Astrocyte (in vitro differentiated cells and primary cell): ENCODE measurements around the gene EXOC6B. TPM values are rescaled to one million over a fixed set of nuclear protein-coding genes. Genes with fewer than 3 reads are reported as not detected.

Source experiments
- DNase-seq: peaks from one replicate; pipeline ENCODE4 v3.0.0-alpha.2; 2010; ENCODE audit warnings: low read depth
- FAIRE-seq: peaks from 2 replicates; lab custom pipeline; 2011; peaks lifted over from hg19 to GRCh38; lab: Jason Lieb, UNC
- H2AFZ ChIP-seq: 2 replicates; pipeline ENCODE4 v1.6.0; 2012; ENCODE audit warnings: low read depth, low read length, inconsistent platforms
- H3K27ac ChIP-seq: 2 replicates; pipeline ENCODE4 v1.5.1; 2011; ENCODE audit warnings: low read depth, low read length, inconsistent platforms
- H3K27me3 ChIP-seq: 2 replicates; pipeline ENCODE4 v1.6.0; 2011; ENCODE audit warnings: low read length, inconsistent platforms; ENCODE audit not compliant: insufficient read depth
- H3K36me3 ChIP-seq: 2 replicates; pipeline ENCODE4 v1.5.1; 2011; ENCODE audit warnings: low read length, inconsistent platforms; ENCODE audit not compliant: insufficient read depth
- H3K4me1 ChIP-seq: 2 replicates; pipeline ENCODE4 v1.5.1; 2011; ENCODE audit warnings: low read length, inconsistent platforms; ENCODE audit not compliant: insufficient read depth
- H3K4me2 ChIP-seq: 2 replicates; pipeline ENCODE4 v1.6.0; 2012; ENCODE audit warnings: low read length, inconsistent platforms
- H3K4me3 ChIP-seq: 2 replicates; pipeline ENCODE4 v1.5.1; 2011; ENCODE audit warnings: low read depth, mild to moderate bottlenecking, low read length, inconsistent platforms; ENCODE audit not compliant: insufficient read depth
- H3K79me2 ChIP-seq: 2 replicates; pipeline ENCODE4 v1.6.0; 2012; ENCODE audit warnings: mild to moderate bottlenecking, low read length, inconsistent platforms; ENCODE audit not compliant: insufficient read depth
- H3K9ac ChIP-seq: 2 replicates; pipeline ENCODE4 v1.6.0; 2012; ENCODE audit warnings: mild to moderate bottlenecking, low read length, inconsistent platforms
- H3K9me3 ChIP-seq: 2 replicates; pipeline ENCODE4 v1.5.1; 2012; ENCODE audit warnings: low read depth, mild to moderate bottlenecking, low read length, inconsistent platforms; ENCODE audit not compliant: insufficient read depth
- H4K20me1 ChIP-seq: 2 replicates; pipeline ENCODE4 v1.6.0; 2012; ENCODE audit warnings: low read length, inconsistent platforms; ENCODE audit not compliant: insufficient read depth
- H3K27ac Mint-ChIP-seq: one replicate; pipeline ENCODE4 v1.8.0; 2021; ENCODE audit warnings: mild to moderate bottlenecking, mixed read lengths; ENCODE audit not compliant: unreplicated experiment
- H3K27me3 Mint-ChIP-seq: one replicate; pipeline ENCODE4 v1.8.0; 2021; ENCODE audit warnings: low read depth, mixed read lengths; ENCODE audit not compliant: unreplicated experiment
- H3K36me3 Mint-ChIP-seq: one replicate; pipeline ENCODE4 v1.8.0; 2021; ENCODE audit warnings: low read depth, mixed read lengths; ENCODE audit not compliant: unreplicated experiment
- H3K4me1 Mint-ChIP-seq: one replicate; pipeline ENCODE4 v1.8.0; 2021; ENCODE audit warnings: low read depth, mixed read lengths; ENCODE audit not compliant: unreplicated experiment
- H3K4me3 Mint-ChIP-seq: one replicate; pipeline ENCODE4 v1.8.0; 2021; ENCODE audit warnings: mild to moderate bottlenecking, moderate library complexity, mixed read lengths; ENCODE audit not compliant: unreplicated experiment
- H3K9me3 Mint-ChIP-seq: one replicate; pipeline ENCODE4 v1.8.0; 2021; ENCODE audit warnings: mild to moderate bottlenecking, mixed read lengths; ENCODE audit not compliant: unreplicated experiment
- CTCF ChIP-seq: IDR thresholded peaks from 2 replicates; pipeline ENCODE4 v1.5.1; 2011; ENCODE audit warnings: low read depth, mild to moderate bottlenecking, inconsistent platforms, low read length, moderate library complexity; ENCODE audit not compliant: insufficient read depth
- EZH2 ChIP-seq: IDR thresholded peaks from 2 replicates; pipeline ENCODE4 v1.6.1; 2012; ENCODE audit warnings: mild to moderate bottlenecking, low read length, inconsistent platforms; ENCODE audit not compliant: insufficient read depth
- total RNA-seq: library from RNA; stranded (reverse); gene quantifications from 2 replicates; pipeline ENCODE4 v1.2.1, GENCODE V29; 2021

The EXOC6B gene
- total RNA-seq, 1 donor from 2014 or later: 31.8 TPM

GRCh38 chr2:72800492-72800891, 25.3 kb downstream of the EXOC6B start:
- H2AFZ ChIP-seq: no peak overlapping the region
- Mint-ChIP-seq H3K36me3 (no peaks in the 10 kb centered on the region), H3K27ac (no peak overlapping the region), H3K9me3 (no peaks in the 10 kb centered on the region), H3K4me3 (no peak overlapping the region), H3K27me3 (no peaks in the 10 kb centered on the region), H3K4me1 (peaks cover 7% of the 10 kb centered on the region)
- H3K79me2 ChIP-seq: peaks cover 7% of the 10 kb centered on the region
- no peak for TF ChIP-seq EZH2
- no peak for TF ChIP-seq CTCF
- DNase-seq (no peak), FAIRE-seq (no peak)
- H3K27me3 ChIP-seq: no peaks in the 10 kb centered on the region
- H3K4me2 ChIP-seq: no peak overlapping the region
- no peak overlapping the region for H3K27ac ChIP-seq
- no peak overlapping the region for H3K4me3 ChIP-seq
- no peaks in the 10 kb centered on the region for H3K36me3 ChIP-seq
- H3K9me3 ChIP-seq: no peaks in the 10 kb centered on the region
- no peak overlapping the region for H3K9ac ChIP-seq
- peaks cover 16% of the 10 kb centered on the region for H4K20me1 ChIP-seq
- no peaks in the 10 kb centered on the region for H3K4me1 ChIP-seq

GRCh38 chr2:72797740-72798139, 28.1 kb downstream of the EXOC6B start:
- Histone ChIP-seq H3K27ac (no peak overlapping the region), H3K9ac (no peak overlapping the region), H3K79me2 (peaks cover 11% of the 10 kb centered on the region), H3K36me3 (no peaks in the 10 kb centered on the region), H3K27me3 (no peaks in the 10 kb centered on the region), H3K4me1 (peaks cover 5% of the 10 kb centered on the region), H3K4me2 (no peak overlapping the region), H2AFZ (no peak overlapping the region), H3K9me3 (no peaks in the 10 kb centered on the region), H3K4me3 (no peak overlapping the region), H4K20me1 (peaks cover 12% of the 10 kb centered on the region)
- no peak for FAIRE-seq
- Mint-ChIP-seq H3K27me3 (no peaks in the 10 kb centered on the region), H3K4me3 (no peak overlapping the region), H3K4me1 (peaks cover 13% of the 10 kb centered on the region), H3K27ac (no peak overlapping the region), H3K36me3 (no peaks in the 10 kb centered on the region), H3K9me3 (no peaks in the 10 kb centered on the region)
- no peak for DNase-seq
- TF ChIP-seq EZH2 (no peak), CTCF (no peak)

GRCh38 chr2:72796766-72797165, 29.1 kb downstream of the EXOC6B start:
- DNase-seq (no peak), FAIRE-seq (no peak)
- Mint-ChIP-seq H3K9me3 (no peaks in the 10 kb centered on the region), H3K4me3 (no peak overlapping the region), H3K4me1 (peaks cover 13% of the 10 kb centered on the region), H3K27me3 (no peaks in the 10 kb centered on the region), H3K36me3 (no peaks in the 10 kb centered on the region), H3K27ac (no peak overlapping the region)
- Histone ChIP-seq H3K4me2 (no peak overlapping the region), H2AFZ (no peak overlapping the region), H3K4me3 (no peak overlapping the region), H3K27me3 (no peaks in the 10 kb centered on the region), H3K4me1 (peaks cover 5% of the 10 kb centered on the region), H3K9me3 (no peaks in the 10 kb centered on the region), H4K20me1 (peaks cover 10% of the 10 kb centered on the region), H3K79me2 (peaks cover 11% of the 10 kb centered on the region), H3K27ac (no peak overlapping the region), H3K36me3 (no peaks in the 10 kb centered on the region), H3K9ac (no peak overlapping the region)
- TF ChIP-seq CTCF: no peak
- TF ChIP-seq EZH2: no peak
